ENCODE data around the gene C1QTNF4. TPM values are rescaled to one million over a fixed set of nuclear protein-coding genes. Genes with fewer than 3 reads are reported as not detected.
A peak's percentile ranks its signal among the peaks of the same experiment; 100 is the strongest.

The C1QTNF4 gene
- total RNA-seq, 1 donor from 2014 or later, result not detected

DNA sequence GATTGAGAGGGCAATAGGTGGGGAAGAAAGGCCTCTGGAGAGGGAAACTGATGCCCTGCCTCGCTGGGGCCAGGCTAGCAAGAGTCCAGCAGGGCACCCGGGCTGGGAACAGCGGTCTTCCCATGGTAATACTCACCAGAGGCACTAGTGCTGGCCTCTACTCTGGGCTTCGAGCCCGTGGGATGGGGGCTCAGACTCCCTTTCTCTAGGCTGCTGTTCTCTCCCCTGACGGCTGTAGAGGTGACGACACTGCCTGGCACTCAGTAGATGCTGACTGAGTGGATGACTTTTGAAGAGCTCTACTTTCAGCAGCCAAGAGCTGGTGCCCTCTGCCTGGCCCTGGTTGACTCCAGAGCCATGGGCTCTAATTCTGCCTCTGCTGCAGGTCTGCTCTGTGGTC, 818 bp upstream of the C1QTNF4 start:
- H3K4me3 Mint-ChIP-seq, result no peak overlapping the region
- H3K27me3 Mint-ChIP-seq, result peaks cover 32% of the 10 kb centered on the region
- CTCF ChIA-PET, result no interaction called here
- no peaks in the 10 kb centered on the region for H3K36me3 Mint-ChIP-seq (ENCODE audit: low read depth)
- H3K4me1 Mint-ChIP-seq, result peaks cover 17% of the 10 kb centered on the region
- POLR2A ChIA-PET, result interaction anchor here (0.6 to 0.7 kb wide), 2 partner anchors 28 to 403 kb away, joined by 3 to 6 read pairs; no protein-coding TSS in a partner anchor
- TF ChIP-seq, protein P1, sequence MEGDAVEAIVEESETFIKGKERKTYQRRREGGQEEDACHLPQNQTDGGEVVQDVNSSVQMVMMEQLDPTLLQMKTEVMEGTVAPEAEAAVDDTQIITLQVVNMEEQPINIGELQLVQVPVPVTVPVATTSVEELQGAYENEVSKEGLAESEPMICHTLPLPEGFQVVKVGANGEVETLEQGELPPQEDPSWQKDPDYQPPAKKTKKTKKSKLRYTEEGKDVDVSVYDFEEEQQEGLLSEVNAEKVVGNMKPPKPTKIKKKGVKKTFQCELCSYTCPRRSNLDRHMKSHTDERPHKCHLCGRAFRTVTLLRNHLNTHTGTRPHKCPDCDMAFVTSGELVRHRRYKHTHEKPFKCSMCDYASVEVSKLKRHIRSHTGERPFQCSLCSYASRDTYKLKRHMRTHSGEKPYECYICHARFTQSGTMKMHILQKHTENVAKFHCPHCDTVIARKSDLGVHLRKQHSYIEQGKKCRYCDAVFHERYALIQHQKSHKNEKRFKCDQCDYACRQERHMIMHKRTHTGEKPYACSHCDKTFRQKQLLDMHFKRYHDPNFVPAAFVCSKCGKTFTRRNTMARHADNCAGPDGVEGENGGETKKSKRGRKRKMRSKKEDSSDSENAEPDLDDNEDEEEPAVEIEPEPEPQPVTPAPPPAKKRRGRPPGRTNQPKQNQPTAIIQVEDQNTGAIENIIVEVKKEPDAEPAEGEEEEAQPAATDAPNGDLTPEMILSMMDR (IDR thresholded peaks at IDR 0.05), result no peak
- ATAC-seq (ENCODE audit: low read depth) (no peak), DNase-seq (no peak)
- H3K27ac Mint-ChIP-seq, result no peak overlapping the region
- intact Hi-C loops (cut with micrococcal nuclease), result no loop called here
- H3K9me3 Mint-ChIP-seq, result no peaks in the 10 kb centered on the region

DNA sequence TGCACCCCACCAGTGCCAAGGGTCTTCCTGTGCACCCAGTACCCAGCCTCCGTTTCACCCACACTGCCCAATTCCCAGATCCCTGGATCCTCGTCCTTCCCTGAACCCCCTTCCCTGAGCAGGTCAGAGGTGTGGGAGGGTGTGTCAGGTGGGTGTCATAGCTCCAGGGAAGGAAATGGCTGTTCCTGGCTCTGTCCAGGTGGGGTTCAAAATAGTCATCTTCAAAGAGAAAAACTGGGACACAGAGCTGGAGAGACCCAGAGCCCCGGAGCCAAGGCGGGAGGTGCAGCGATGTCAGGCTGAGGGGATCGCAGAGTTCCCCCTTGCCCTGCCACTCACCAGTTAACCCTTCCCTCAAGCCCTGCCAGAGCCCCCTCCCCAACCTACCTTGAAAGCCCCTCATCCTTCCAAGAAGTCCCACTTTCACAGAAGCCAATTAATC, 698 bp downstream of the C1QTNF4 start:
- Mint-ChIP-seq H3K27ac (no peak overlapping the region), H3K27me3 (peaks cover 32% of the 10 kb centered on the region), H3K36me3 (ENCODE audit: low read depth) (no peaks in the 10 kb centered on the region), H3K4me1 (peaks cover 17% of the 10 kb centered on the region), H3K4me3 (peak overlapping the region; percentile 28), H3K9me3 (no peaks in the 10 kb centered on the region)
- CTCF ChIA-PET, result no interaction called here
- POLR2A ChIA-PET, result interaction anchor here (0.6 kb wide), 1 partner anchor 9 kb away, joined by 8 read pairs; no protein-coding TSS in a partner anchor
- ATAC-seq (ENCODE audit: low read depth) (no peak), DNase-seq (no peak)
- TF ChIP-seq, protein P1 (IDR thresholded peaks at IDR 0.05), result no peak
- intact Hi-C loops (cut with micrococcal nuclease), result no loop called here

DNA sequence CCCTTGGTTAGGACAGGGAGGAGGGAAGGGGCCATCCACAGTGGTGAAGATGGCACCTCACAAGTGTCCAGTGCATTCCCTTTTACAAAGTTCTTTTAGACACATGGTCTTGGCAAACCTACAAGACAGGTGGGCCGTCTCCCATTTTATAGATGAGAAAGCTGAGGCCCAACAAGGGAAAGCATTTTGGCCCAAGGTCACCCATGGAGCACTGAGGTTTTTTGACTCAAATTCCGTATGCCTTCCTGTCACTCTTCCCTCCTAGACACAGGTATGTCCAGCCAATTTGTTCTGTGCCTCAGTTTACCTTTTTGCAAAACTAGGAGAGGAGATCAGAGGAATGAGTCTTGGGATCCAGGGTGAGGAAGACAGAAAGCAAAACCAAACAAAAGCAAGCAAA, 1.2 kb downstream of the C1QTNF4 start:
- no peak for DNase-seq
- peaks cover 32% of the 10 kb centered on the region for H3K27me3 Mint-ChIP-seq
- POLR2A ChIA-PET, result interaction anchor here (0.6 kb wide), 1 partner anchor 9 kb away, joined by 8 read pairs; no protein-coding TSS in a partner anchor
- H3K27ac Mint-ChIP-seq, result no peak overlapping the region
- H3K36me3 Mint-ChIP-seq (ENCODE audit: low read depth), result no peaks in the 10 kb centered on the region
- ATAC-seq (ENCODE audit: low read depth), result no peak
- H3K9me3 Mint-ChIP-seq, result no peaks in the 10 kb centered on the region
- CTCF ChIA-PET, result no interaction called here
- TF ChIP-seq, protein P1 (IDR thresholded peaks at IDR 0.05), result no peak
- peaks cover 17% of the 10 kb centered on the region for H3K4me1 Mint-ChIP-seq
- intact Hi-C loops (cut with micrococcal nuclease), result no loop called here
- H3K4me3 Mint-ChIP-seq, result no peak overlapping the region

GRCh38 chr11:47592251-47592650, 2.0 kb downstream of the C1QTNF4 start:
- H3K9me3 Mint-ChIP-seq, result no peaks in the 10 kb centered on the region
- H3K27ac Mint-ChIP-seq, result no peak overlapping the region
- H3K27me3 Mint-ChIP-seq, result peaks cover 32% of the 10 kb centered on the region
- ChIA-PET CTCF (no interaction called here), POLR2A (interaction anchor here (0.6 kb wide), 1 partner anchor 968 kb away, joined by 3 read pairs; no protein-coding TSS in a partner anchor)
- DNase-seq (no peak), ATAC-seq (ENCODE audit: low read depth) (no peak)
- no peaks in the 10 kb centered on the region for H3K36me3 Mint-ChIP-seq (ENCODE audit: low read depth)
- no peak overlapping the region for H3K4me3 Mint-ChIP-seq
- peaks cover 17% of the 10 kb centered on the region for H3K4me1 Mint-ChIP-seq
- intact Hi-C loops (cut with micrococcal nuclease), result no loop called here
- TF ChIP-seq, protein P1 (IDR thresholded peaks at IDR 0.05), result no peak

DNA sequence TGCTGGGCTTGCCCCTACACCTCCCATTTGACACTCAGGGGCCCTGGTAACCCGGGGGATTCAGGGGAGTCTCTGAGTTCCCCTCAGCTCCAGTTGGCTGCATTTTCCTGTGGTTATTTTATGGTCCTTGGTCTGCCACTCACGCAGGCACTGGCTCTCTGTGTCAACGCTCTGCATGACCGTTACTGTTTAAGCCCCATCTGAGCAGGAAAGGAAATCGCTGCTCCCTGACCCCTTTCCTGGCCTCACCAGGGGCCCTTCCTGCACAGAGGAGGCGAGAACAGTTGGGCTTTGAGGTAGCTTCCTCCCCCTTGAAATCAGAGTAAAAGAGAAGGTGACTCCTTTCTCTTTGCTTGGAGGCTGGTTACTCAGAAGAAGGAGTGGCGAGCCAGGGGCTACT, 2.4 kb downstream of the C1QTNF4 start:
- intact Hi-C loops (cut with micrococcal nuclease), result no loop called here
- H3K27ac Mint-ChIP-seq, result no peak overlapping the region
- H3K4me1 Mint-ChIP-seq, result peaks cover 17% of the 10 kb centered on the region
- ChIA-PET POLR2A (interaction anchor here (0.6 kb wide), 1 partner anchor 968 kb away, joined by 3 read pairs; no protein-coding TSS in a partner anchor), CTCF (no interaction called here)
- ATAC-seq (ENCODE audit: low read depth) (no peak), DNase-seq (no peak)
- H3K27me3 Mint-ChIP-seq, result peaks cover 32% of the 10 kb centered on the region
- no peaks in the 10 kb centered on the region for H3K9me3 Mint-ChIP-seq
- no peak overlapping the region for H3K4me3 Mint-ChIP-seq
- TF ChIP-seq, protein P1 (IDR thresholded peaks at IDR 0.05), result no peak
- no peaks in the 10 kb centered on the region for H3K36me3 Mint-ChIP-seq (ENCODE audit: low read depth)

Measured in activated B cell treated with CpG ODN at 0.5 μM for 24 hours (primary cell).